Skin epidermis (tissue), 12 donors: Measurements from ENCODE around the gene VPS41.
"Not testable (repeated sequence)": the region's sequence is repeated elsewhere in the genome, so short reads cannot be mapped to it uniquely, and the experiment has no call there.

ENCODE experiments used
- H3K27ac ChIP-seq, 21 experiments: fragments of 200-600 bp; sonication (generic) in 11 of 21; one replicate each; pipeline ENCODE4 v1.5.0; 2020; ENCODE audit warnings: mild to moderate bottlenecking in 3 of 21, inconsistent platforms in 2 of 21, moderate library complexity in 2 of 21
- H3K4me3 ChIP-seq, 7 experiments: fragments of 200-600 bp; sonication (generic) in 2 of 7; one replicate each; pipeline ENCODE4 v1.5.0; 2020; ENCODE audit warnings: inconsistent platforms in 2 of 7, mild to moderate bottlenecking in 2 of 7, moderate library complexity in 1 of 7

The VPS41 gene

DNA sequence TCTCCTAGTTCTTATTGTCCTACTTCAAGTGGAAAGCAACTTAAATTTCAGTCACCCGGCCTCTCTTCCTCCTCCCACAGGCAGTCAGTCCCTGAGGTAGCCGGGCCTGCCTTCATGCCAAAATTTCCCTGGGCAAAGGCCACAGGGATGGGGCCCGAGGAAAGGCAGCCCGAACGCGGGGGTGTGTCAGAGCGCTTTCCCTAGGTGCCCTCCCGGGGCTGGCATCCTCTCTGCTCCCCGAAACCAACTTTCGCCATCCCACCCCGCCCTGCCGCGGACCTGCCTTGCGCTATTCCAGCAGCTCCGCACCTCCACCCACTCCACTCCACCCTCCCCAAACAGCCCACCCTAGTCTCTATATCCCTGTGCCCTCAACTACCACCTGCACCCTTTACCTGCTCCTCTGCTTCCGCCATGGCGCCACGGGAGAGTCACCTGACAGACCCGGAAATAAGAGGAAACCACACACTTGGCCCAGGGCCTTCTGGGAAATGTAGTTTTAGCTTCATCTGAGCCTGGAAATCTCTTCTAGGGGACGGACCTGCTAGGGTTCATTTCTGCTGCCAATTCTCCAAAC lies at the start of gene VPS41:
Gene VPS41 (minus strand): TSS at position 433 of the 577 bp plus-strand sequence. CDS start 17 bp downstream, at position 416.
- H3K27ac ChIP-seq: peak within 1 kb of the TSS in 20 of 21 experiments; percentile 37 to 83 (median 74)
- H3K4me3 ChIP-seq: peak within 1 kb of the TSS; percentile 73 to 92 (median 84)

DNA sequence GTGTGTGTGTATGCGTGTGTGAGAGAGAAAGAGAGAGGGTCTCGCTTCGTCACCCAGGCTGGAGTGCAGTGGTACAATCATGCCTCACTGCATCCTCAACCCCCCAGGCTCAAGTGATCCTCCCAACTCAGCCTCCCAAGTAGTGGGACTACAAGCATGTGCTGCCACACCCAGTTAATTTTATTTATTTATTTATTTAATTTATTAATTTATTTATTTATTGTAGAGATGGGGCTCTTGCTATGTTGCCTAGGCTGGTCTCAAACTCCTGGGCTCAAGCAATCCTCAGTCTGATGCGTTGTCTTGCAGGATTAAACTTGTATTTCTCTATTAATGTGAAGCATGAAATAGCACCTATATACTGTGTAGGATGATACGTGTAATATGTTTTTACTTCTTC lies 46.9 kb upstream of the VPS41 start:
- Histone ChIP-seq H3K4me3 (no peak overlapping the region), H3K27ac (no peak overlapping the region)

- H3K4me3 ChIP-seq: no peak overlapping the region
- H3K27ac ChIP-seq: no peak overlapping the region
These were observed 45.0 kb upstream of the VPS41 start for GRCh38 chr7:38953971-38954370.

DNA sequence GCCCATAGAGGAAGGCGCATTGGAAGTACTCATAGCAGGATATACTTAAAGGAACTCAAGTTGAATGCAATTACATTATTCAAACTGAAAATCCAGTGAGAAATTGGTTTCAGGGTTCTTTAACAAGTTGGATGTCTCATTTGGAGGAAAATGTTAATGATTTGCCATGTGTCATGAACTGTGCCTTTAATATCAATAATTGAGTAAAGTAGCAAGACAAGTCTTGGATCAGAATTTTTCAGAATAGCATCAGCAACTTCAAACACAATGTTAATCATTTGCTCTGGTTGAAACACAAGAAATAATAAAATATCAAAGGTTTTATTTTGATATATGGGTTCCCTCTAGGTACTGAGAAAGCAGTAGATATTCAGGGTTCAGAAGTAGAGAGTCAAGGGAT lies 44.2 kb upstream of the VPS41 start:
- Histone ChIP-seq H3K27ac (no peak overlapping the region), H3K4me3 (no peak overlapping the region)

- Histone ChIP-seq H3K4me3 (no peak overlapping the region), H3K27ac (no peak overlapping the region)
These were observed 42.2 kb upstream of the VPS41 start for GRCh38 chr7:38951213-38951612.

- H3K27ac ChIP-seq: no peak overlapping the region
These were observed 41.3 kb upstream of the VPS41 start for GRCh38 chr7:38950309-38950708.

DNA sequence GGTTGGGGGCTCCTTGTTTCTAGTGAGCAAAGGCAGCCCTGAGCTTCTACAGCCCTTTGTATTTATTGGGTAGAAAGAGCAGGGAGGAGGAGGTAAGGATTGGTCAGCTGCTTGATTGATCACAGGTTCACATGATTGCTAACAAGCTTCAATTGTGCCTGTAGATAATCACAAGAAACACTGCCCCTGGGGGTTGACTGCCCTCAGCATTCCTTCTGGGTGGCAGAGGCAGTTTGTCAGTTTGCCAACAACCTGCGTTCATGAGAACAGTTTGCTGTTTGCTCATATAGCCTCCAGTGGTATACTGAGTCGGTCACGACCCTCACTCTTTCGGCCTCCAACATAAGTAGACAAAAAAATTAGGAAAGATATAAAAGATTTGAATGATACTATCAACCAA lies 38.5 kb upstream of the VPS41 start:
- not testable (repeated sequence) for H3K4me3 ChIP-seq, H3K27ac ChIP-seq

More at GRCh38 chr7:38950309-38950708, 41.3 kb upstream of the VPS41 start:
- H3K4me3 ChIP-seq: no peak overlapping the region

GRCh38 chr7:38942431-38943051 lies 33.5 kb upstream of the VPS41 start:
- no peak overlapping the region for H3K4me3 ChIP-seq
- no peak overlapping the region for H3K27ac ChIP-seq

DNA sequence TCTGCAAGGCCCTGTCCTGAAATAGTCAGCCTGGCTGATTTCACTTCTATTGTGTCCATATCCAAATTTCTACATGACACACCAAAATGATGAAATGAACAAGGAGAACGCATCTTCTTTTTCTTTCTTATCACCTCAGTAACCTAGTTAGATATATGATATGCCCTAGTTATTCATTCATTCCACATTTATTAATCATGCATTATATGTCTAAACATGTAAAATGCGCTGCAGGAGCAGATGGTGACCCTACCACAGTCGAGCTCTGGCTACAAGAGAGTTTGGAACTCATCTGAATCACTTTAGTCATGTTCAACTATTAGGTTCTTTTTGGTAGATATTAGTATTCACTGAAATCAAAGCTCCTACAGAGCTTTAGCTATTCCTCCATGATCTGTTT lies 31.8 kb upstream of the VPS41 start:
- Histone ChIP-seq H3K4me3 (no peak overlapping the region), H3K27ac (no peak overlapping the region)

DNA sequence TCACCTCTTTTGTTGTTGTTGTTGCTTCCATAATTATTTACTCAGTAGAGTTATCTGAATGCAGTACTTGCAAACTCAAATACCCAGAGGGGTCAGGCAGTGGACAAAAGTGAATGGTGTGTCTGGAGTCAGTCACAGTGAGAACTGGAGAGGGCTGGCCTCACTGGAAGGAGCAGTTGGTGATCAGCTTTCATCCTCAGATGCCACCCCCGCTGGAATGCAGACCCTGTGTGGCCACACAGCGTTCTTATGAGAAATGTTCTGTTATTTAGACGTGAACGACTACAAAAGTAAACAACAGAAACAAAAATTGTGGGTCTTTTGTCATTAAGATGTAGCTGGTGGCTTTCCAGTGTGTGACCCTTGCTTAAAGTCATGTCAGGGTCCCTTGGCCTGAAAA lies 29.6 kb upstream of the VPS41 start:
- Histone ChIP-seq H3K27ac (no peak overlapping the region), H3K4me3 (no peak overlapping the region)

DNA sequence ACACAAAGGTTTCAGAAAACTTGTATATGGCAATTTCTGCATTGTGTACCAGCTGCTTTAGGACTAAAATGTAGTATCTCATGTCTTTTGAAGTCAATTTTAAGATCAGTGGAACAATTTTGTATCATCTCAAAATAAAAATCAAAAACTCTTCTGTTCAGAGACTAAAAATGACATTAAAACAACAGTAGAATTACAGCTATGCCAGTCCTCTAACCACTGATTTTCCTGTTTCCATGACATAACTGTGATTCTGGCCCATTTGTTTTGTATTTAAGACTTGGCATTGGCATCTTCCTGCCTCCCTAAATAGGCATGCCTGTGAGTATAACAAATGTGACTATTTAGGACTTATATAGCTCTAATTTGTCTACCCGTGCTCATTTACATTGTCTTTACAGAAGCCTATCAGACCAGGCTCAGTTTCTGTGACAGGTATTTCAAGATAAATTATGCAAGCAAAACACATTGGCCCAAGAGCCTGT lies 29.1 kb upstream of the VPS41 start:
- no peak overlapping the region for H3K4me3 ChIP-seq
- H3K27ac ChIP-seq: no peak overlapping the region

- Histone ChIP-seq H3K27ac (no peak overlapping the region), H3K4me3 (no peak overlapping the region)
These were observed 27.6 kb upstream of the VPS41 start for GRCh38 chr7:38936641-38937040.

GRCh38 chr7:38934536-38934935 lies 25.5 kb upstream of the VPS41 start:
- H3K27ac ChIP-seq: no peak overlapping the region
- no peak overlapping the region for H3K4me3 ChIP-seq

DNA sequence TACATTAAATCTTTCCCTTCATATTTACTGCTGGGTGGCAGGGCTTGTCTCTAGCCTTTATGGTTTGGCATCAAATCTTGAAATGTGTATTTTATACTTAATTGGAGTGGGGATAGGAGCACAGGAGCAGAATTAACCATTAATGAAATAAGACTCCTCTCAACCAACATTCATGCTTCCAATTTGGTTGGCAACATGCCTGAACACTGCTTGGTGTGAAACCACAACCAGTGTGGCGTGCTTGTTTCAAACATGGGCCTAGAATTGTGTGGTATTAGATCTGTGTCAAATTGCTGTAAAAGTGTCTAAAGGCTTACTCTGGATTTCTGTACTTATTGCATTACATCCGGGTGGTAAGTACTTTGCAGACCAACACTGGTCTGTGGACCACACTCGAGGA lies 25.1 kb upstream of the VPS41 start:
- no peak overlapping the region for H3K4me3 ChIP-seq
- no peak overlapping the region for H3K27ac ChIP-seq

- Histone ChIP-seq H3K27ac (no peak overlapping the region), H3K4me3 (no peak overlapping the region)
These were observed 23.6 kb upstream of the VPS41 start for GRCh38 chr7:38932509-38933168.

- H3K27ac ChIP-seq: no peak overlapping the region
- no peak overlapping the region for H3K4me3 ChIP-seq
These were observed 20.6 kb upstream of the VPS41 start for GRCh38 chr7:38929460-38930171.

DNA sequence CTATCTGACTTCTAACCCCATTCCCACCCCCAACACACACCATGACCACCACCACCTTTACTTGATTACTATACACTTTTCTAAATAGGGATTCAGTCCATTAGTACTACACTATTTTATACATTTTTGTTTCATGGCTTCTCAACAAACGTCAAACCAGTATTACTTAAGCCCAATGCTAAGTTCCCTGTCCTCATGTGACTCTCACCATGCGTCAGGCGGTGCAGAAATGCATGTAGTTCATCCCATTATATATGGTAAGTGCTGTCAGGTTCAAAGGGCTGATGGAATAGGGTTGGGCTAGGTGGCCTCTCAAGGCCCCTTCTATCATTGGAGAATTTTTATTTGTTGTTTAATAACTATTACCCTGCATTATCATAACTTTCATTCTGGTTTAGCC lies 19.5 kb upstream of the VPS41 start:
- H3K27ac ChIP-seq: no peak overlapping the region
- no peak overlapping the region for H3K4me3 ChIP-seq

- Histone ChIP-seq H3K4me3 (no peak overlapping the region), H3K27ac (no peak overlapping the region)
These were observed 18.8 kb upstream of the VPS41 start for GRCh38 chr7:38927751-38928150.

GRCh38 chr7:38920731-38921130 lies 11.7 kb upstream of the VPS41 start:
- H3K4me3 ChIP-seq: no peak overlapping the region
- H3K27ac ChIP-seq: no peak overlapping the region

GRCh38 chr7:38916396-38916795 lies 7.4 kb upstream of the VPS41 start:
- H3K4me3 ChIP-seq: no peak overlapping the region

GRCh38 chr7:38909870-38910269 lies 879 bp upstream of the VPS41 start:
- no peak overlapping the region for H3K4me3 ChIP-seq
- no peak overlapping the region for H3K27ac ChIP-seq

More at GRCh38 chr7:38916396-38916795, 7.4 kb upstream of the VPS41 start:
- H3K27ac ChIP-seq: no peak overlapping the region
